Endothelial cell (in vitro differentiated cells): ENCODE measurements around the gene SH3RF2. TPM values are rescaled to one million over a fixed set of nuclear protein-coding genes. Genes with fewer than 3 reads are reported as not detected.

Experiments
- DNase-seq: peaks from one replicate; pipeline ENCODE4 v3.0.0; 2021; ENCODE audit warnings: low spot score
- H3K27ac Mint-ChIP-seq: one replicate; pipeline ENCODE4 v1.8.0; 2021; ENCODE audit warnings: mixed read lengths, inconsistent platforms; ENCODE audit not compliant: unreplicated experiment
- H3K27me3 Mint-ChIP-seq: one replicate; pipeline ENCODE4 v1.8.0; 2021; ENCODE audit warnings: mild to moderate bottlenecking, moderate library complexity, mixed read lengths, inconsistent platforms; ENCODE audit not compliant: unreplicated experiment
- H3K36me3 Mint-ChIP-seq: one replicate; pipeline ENCODE4 v1.8.0; 2021; ENCODE audit warnings: mild to moderate bottlenecking, low read depth, mixed read lengths, inconsistent platforms; ENCODE audit not compliant: unreplicated experiment
- H3K4me1 Mint-ChIP-seq: one replicate; pipeline ENCODE4 v1.8.0; 2021; ENCODE audit warnings: mild to moderate bottlenecking, mixed read lengths, inconsistent platforms; ENCODE audit not compliant: unreplicated experiment
- H3K4me3 Mint-ChIP-seq: one replicate; pipeline ENCODE4 v1.8.0; 2021; ENCODE audit warnings: mild to moderate bottlenecking, mixed read lengths, inconsistent platforms; ENCODE audit not compliant: unreplicated experiment
- H3K9me3 Mint-ChIP-seq: one replicate; pipeline ENCODE4 v1.8.0; 2021; ENCODE audit warnings: mixed read lengths, inconsistent platforms; ENCODE audit not compliant: unreplicated experiment
- total RNA-seq: library from RNA; stranded (reverse); fragmentation: NEBNext Ultra II Directional; extraction: Animal tissue kit (Norgen Biotek cat#: 25700); gene quantifications from one replicate; pipeline ENCODE4 v1.2.1, GENCODE V29; 2021; ENCODE audit not compliant: unreplicated experiment
- TF ChIP-seq, protein P1 (sequence below): fragments of 200-600 bp; sonication (generic); IDR thresholded peaks from one replicate; pipeline ENCODE4 v1.5.0; 2021; ENCODE audit warnings: antibody characterized with exemption; ENCODE audit not compliant: unreplicated experiment

Gene SH3RF2
- total RNA-seq, 1 donor from 2014 or later, result 0.23 TPM

DNA sequence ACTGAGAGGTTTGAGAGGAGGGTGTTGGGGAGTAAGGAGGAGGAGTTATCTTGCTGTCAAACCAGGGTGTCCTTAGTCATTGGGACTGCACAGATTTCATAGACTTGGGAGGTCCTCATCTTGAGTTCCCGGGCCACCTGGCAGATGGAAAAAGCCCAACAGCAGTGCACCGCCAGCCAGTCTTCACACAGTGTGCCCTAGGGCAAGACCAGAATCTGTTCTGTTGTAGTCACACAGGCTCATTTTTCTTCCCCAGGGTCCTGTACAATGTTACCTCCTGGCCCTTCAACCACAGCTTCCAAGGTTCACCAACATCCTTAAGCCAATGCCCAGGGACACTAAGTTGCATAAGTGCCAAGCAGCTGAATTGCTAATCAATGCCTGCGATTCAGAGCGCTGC, 148.0 kb downstream of the SH3RF2 start:
- H3K27me3 Mint-ChIP-seq, result no peaks in the 10 kb centered on the region
- TF ChIP-seq, protein P1, sequence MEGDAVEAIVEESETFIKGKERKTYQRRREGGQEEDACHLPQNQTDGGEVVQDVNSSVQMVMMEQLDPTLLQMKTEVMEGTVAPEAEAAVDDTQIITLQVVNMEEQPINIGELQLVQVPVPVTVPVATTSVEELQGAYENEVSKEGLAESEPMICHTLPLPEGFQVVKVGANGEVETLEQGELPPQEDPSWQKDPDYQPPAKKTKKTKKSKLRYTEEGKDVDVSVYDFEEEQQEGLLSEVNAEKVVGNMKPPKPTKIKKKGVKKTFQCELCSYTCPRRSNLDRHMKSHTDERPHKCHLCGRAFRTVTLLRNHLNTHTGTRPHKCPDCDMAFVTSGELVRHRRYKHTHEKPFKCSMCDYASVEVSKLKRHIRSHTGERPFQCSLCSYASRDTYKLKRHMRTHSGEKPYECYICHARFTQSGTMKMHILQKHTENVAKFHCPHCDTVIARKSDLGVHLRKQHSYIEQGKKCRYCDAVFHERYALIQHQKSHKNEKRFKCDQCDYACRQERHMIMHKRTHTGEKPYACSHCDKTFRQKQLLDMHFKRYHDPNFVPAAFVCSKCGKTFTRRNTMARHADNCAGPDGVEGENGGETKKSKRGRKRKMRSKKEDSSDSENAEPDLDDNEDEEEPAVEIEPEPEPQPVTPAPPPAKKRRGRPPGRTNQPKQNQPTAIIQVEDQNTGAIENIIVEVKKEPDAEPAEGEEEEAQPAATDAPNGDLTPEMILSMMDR, result no peak
- no peaks in the 10 kb centered on the region for H3K36me3 Mint-ChIP-seq
- no peaks in the 10 kb centered on the region for H3K9me3 Mint-ChIP-seq
- DNase-seq, result no peak
- H3K27ac Mint-ChIP-seq, result no peak overlapping the region
- no peak overlapping the region for H3K4me3 Mint-ChIP-seq
- H3K4me1 Mint-ChIP-seq, result no peaks in the 10 kb centered on the region

DNA sequence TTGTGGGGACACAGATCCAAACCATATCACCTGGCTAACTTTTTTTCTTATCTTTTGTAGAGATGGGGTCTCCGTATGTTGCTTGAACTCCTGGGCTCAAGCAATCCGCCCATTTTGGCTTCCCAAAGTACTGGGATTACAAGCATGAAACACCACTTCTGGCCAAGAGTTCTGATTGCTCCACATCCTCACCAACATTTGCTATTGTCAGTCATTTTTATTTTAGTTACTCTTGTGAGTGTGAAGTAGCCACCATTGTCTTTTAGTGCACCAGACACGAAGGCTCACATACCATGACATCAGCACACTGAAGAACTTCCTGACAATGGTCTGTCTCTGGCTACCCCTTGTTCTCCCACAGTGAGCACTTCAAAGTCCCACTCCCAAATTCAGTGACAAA, 151.7 kb downstream of the SH3RF2 start:
- Mint-ChIP-seq H3K4me1 (no peaks in the 10 kb centered on the region), H3K27ac (no peak overlapping the region), H3K9me3 (no peaks in the 10 kb centered on the region), H3K27me3 (no peaks in the 10 kb centered on the region), H3K4me3 (no peak overlapping the region), H3K36me3 (no peaks in the 10 kb centered on the region)
- TF ChIP-seq, protein P1, result no peak
- DNase-seq, result no peak

DNA sequence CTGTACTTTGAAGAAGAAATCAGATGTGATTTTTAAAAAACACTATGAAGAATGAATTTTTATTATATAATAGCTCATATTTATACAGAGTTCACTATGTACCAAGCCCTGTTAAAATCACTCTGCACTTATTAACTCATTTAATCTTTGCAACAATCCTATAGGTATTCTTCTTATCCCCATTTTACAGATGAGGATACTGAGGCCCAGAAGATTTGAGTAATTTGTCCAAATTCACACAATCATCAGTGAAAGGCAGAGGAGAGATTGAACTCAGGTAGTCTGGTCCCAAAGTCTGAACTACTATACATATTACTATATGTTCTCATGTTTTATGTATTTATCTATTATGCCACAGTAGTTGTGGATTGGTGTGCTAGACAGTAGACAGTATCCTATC, 152.9 kb downstream of the SH3RF2 start:
- Mint-ChIP-seq H3K27me3 (no peaks in the 10 kb centered on the region), H3K4me3 (no peak overlapping the region), H3K9me3 (no peaks in the 10 kb centered on the region), H3K4me1 (no peaks in the 10 kb centered on the region), H3K27ac (no peak overlapping the region), H3K36me3 (no peaks in the 10 kb centered on the region)
- no peak for DNase-seq
- TF ChIP-seq, protein P1, result no peak

- Mint-ChIP-seq H3K36me3 (no peaks in the 10 kb centered on the region), H3K27ac (no peak overlapping the region), H3K4me3 (no peak overlapping the region), H3K27me3 (no peaks in the 10 kb centered on the region), H3K4me1 (no peaks in the 10 kb centered on the region), H3K9me3 (no peaks in the 10 kb centered on the region)
- TF ChIP-seq, protein P1, result no peak
- DNase-seq, result no peak
These were observed 155.5 kb downstream of the SH3RF2 start for GRCh38 chr5:146091881-146092280.

DNA sequence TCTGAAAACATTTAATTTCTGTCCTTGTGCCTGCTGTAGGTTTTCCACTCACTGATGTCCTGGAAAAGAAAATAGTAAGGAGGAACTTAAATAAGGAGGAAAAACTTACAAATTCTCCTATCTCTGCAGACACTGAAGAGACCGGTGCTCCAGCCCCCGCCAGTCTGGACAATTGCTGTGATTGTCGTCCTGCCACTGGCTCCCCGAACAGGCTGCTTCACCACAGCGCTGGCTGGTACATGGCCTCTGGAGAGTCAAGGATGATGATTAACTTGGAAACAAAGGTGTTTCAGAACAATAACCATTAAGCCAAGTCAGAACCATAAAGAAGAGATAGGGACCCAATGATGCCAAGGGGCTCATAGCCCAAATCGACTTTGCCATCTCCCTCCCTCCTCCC, 161.7 kb downstream of the SH3RF2 start:
- H3K9me3 Mint-ChIP-seq, result no peaks in the 10 kb centered on the region
- H3K27ac Mint-ChIP-seq, result no peak overlapping the region
- TF ChIP-seq, protein P1, result no peak
- H3K27me3 Mint-ChIP-seq, result no peaks in the 10 kb centered on the region
- no peak for DNase-seq
- no peaks in the 10 kb centered on the region for H3K4me1 Mint-ChIP-seq
- H3K36me3 Mint-ChIP-seq, result no peaks in the 10 kb centered on the region
- H3K4me3 Mint-ChIP-seq, result no peak overlapping the region
